OCI-LY1 (cell line): ENCODE data around the gene MCRS1.
"Not testable (repeated sequence)": the region's sequence is repeated elsewhere in the genome, so short reads cannot be mapped to it uniquely, and the experiment has no call there.

Experiments
- H2AFZ ChIP-seq: fragments of 200-600 bp; sonication (generic), shearing (Covaris generic); 2 replicates; pipeline ENCODE4 v1.6.0; 2014; ENCODE audit warnings: antibody characterized with exemption, mild to moderate bottlenecking, low read length
- H3F3A ChIP-seq: fragments of 200-600 bp; sonication (generic), shearing (Covaris generic); 2 replicates; pipeline ENCODE4 v1.6.0; 2014; ENCODE audit warnings: mild to moderate bottlenecking, antibody characterized with exemption, low read length, moderate library complexity; ENCODE audit not compliant: insufficient read depth
- H3K27ac ChIP-seq: fragments of 200-600 bp; sonication (generic); 2 replicates; pipeline ENCODE4 v1.5.1; 2014; ENCODE audit warnings: low read length, mixed run types, mild to moderate bottlenecking, low read depth; ENCODE audit not compliant: poor library complexity, severe bottlenecking
- H3K27me3 ChIP-seq: fragments of 200-600 bp; sonication (generic); 2 replicates; pipeline ENCODE4 v1.6.0; 2014; ENCODE audit warnings: antibody characterized with exemption, mild to moderate bottlenecking, low read length, moderate library complexity; ENCODE audit not compliant: insufficient read depth
- H3K36me3 ChIP-seq: fragments of 200-600 bp; sonication (generic); 2 replicates; pipeline ENCODE4 v1.6.1; 2014; ENCODE audit warnings: mild to moderate bottlenecking, antibody characterized with exemption, low read length, moderate library complexity, mixed read lengths; ENCODE audit not compliant: insufficient read depth
- H3K4me1 ChIP-seq: fragments of 200-600 bp; sonication (generic); 2 replicates; pipeline ENCODE4 v1.5.1; 2014; ENCODE audit warnings: mild to moderate bottlenecking, low read length, moderate library complexity; ENCODE audit not compliant: insufficient read depth, severe bottlenecking
- H3K4me2 ChIP-seq: fragments of 200-600 bp; sonication (generic), shearing (Covaris generic); 2 replicates; pipeline ENCODE4 v1.6.1; 2014; ENCODE audit warnings: low read length
- H3K4me3 ChIP-seq: fragments of 200-600 bp; sonication (generic); 2 replicates; pipeline ENCODE4 v1.5.1; 2014; ENCODE audit warnings: low read length, low read depth, mild to moderate bottlenecking, mixed read lengths; ENCODE audit not compliant: poor library complexity, severe bottlenecking
- H3K79me2 ChIP-seq: fragments of 200-600 bp; shearing (Covaris generic); 2 replicates; pipeline ENCODE4 v1.6.1; 2016; ENCODE audit warnings: mixed run types, low read length, mixed read lengths; ENCODE audit not compliant: insufficient read depth
- H3K9ac ChIP-seq: fragments of 200-600 bp; sonication (generic), shearing (Covaris generic); 2 replicates; pipeline ENCODE4 v1.6.1; 2014; ENCODE audit warnings: mild to moderate bottlenecking, low read length, mixed read lengths
- H3K9me2 ChIP-seq: fragments of 200-600 bp; sonication (generic), shearing (Covaris generic); 2 replicates; pipeline ENCODE4 v1.6.1; 2014; ENCODE audit warnings: low read depth, mild to moderate bottlenecking, low read length, mixed read lengths
- H3K9me3 ChIP-seq: fragments of 200-600 bp; shearing (Covaris generic); 2 replicates; pipeline ENCODE4 v1.6.1; 2014; ENCODE audit warnings: low read length, mixed read lengths
- H4K20me1 ChIP-seq: fragments of 200-600 bp; sonication (generic), shearing (Covaris generic); 2 replicates; pipeline ENCODE4 v1.6.0; 2016; ENCODE audit warnings: mild to moderate bottlenecking, low read length; ENCODE audit not compliant: insufficient read depth
- EZH2 ChIP-seq: fragments of 200-600 bp; sonication (generic), shearing (Covaris generic); IDR thresholded peaks from 2 replicates; pipeline ENCODE4 v1.8.0; 2017; ENCODE audit warnings: borderline replicate concordance, mixed run types, mild to moderate bottlenecking, antibody characterized with exemption, low read length, moderate library complexity, mixed read lengths
- TF ChIP-seq, protein P1 (sequence below): fragments of 200-600 bp; sonication (generic), shearing (Covaris generic); IDR thresholded peaks from 2 replicates; pipeline ENCODE4 v1.5.1; 2017; ENCODE audit warnings: mild to moderate bottlenecking, antibody characterized with exemption, low read length, moderate library complexity, mixed read lengths

Gene MCRS1

DNA sequence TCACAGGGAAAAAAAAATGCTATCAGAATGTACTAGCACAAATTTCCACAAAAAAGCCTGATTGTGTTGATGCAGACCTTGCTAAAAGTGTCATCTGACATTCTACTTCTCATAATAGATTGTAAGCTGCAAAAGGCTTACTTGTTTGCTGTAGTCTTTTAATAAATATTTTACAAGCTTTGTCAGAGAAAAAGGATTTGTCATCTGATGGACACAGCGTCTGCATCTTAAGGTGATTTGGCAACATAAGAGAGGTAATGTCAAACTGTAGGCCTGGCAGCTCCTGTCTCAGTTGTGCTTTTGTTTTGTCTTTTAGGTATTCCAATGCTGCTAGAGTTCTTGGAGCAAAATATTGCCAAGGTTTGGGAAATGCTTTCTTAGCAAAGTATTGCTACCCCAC, 55.4 kb downstream of the MCRS1 start:
- H3K27me3 ChIP-seq, result no peaks in the 10 kb centered on the region
- H3K4me3 ChIP-seq, result no peak overlapping the region
- no peak overlapping the region for H3K27ac ChIP-seq
- H3K79me2 ChIP-seq, result no peaks in the 10 kb centered on the region
- H2AFZ ChIP-seq, result no peak overlapping the region
- H4K20me1 ChIP-seq, result no peaks in the 10 kb centered on the region
- peaks cover 6% of the 10 kb centered on the region; the same call in 1 of the 2 replicates for H3K36me3 ChIP-seq
- no peaks in the 10 kb centered on the region for H3F3A ChIP-seq
- H3K4me1 ChIP-seq, result no peaks in the 10 kb centered on the region
- no peak overlapping the region for H3K9ac ChIP-seq
- no peaks in the 10 kb centered on the region for H3K9me3 ChIP-seq
- H3K4me2 ChIP-seq, result no peak overlapping the region
- TF ChIP-seq, protein P1, sequence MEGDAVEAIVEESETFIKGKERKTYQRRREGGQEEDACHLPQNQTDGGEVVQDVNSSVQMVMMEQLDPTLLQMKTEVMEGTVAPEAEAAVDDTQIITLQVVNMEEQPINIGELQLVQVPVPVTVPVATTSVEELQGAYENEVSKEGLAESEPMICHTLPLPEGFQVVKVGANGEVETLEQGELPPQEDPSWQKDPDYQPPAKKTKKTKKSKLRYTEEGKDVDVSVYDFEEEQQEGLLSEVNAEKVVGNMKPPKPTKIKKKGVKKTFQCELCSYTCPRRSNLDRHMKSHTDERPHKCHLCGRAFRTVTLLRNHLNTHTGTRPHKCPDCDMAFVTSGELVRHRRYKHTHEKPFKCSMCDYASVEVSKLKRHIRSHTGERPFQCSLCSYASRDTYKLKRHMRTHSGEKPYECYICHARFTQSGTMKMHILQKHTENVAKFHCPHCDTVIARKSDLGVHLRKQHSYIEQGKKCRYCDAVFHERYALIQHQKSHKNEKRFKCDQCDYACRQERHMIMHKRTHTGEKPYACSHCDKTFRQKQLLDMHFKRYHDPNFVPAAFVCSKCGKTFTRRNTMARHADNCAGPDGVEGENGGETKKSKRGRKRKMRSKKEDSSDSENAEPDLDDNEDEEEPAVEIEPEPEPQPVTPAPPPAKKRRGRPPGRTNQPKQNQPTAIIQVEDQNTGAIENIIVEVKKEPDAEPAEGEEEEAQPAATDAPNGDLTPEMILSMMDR, result no peak
- no peak for TF ChIP-seq EZH2
- no peaks in the 10 kb centered on the region for H3K9me2 ChIP-seq

GRCh38 chr12:49511410-49511809, 56.5 kb downstream of the MCRS1 start:
- H2AFZ ChIP-seq, result no peak overlapping the region
- no peak overlapping the region for H3K4me2 ChIP-seq
- H3K9me3 ChIP-seq, result no peaks in the 10 kb centered on the region
- TF ChIP-seq, protein P1, result no peak
- TF ChIP-seq EZH2, result no peak
- H3K4me1 ChIP-seq, result no peaks in the 10 kb centered on the region
- no peak overlapping the region for H3K9ac ChIP-seq
- H3F3A ChIP-seq, result no peaks in the 10 kb centered on the region
- no peaks in the 10 kb centered on the region for H3K27me3 ChIP-seq
- no peak overlapping the region for H3K4me3 ChIP-seq
- peaks cover 8% of the 10 kb centered on the region for H3K36me3 ChIP-seq
- no peaks in the 10 kb centered on the region for H3K79me2 ChIP-seq
- H3K27ac ChIP-seq, result no peak overlapping the region
- H3K9me2 ChIP-seq, result no peaks in the 10 kb centered on the region
- no peaks in the 10 kb centered on the region for H4K20me1 ChIP-seq

DNA sequence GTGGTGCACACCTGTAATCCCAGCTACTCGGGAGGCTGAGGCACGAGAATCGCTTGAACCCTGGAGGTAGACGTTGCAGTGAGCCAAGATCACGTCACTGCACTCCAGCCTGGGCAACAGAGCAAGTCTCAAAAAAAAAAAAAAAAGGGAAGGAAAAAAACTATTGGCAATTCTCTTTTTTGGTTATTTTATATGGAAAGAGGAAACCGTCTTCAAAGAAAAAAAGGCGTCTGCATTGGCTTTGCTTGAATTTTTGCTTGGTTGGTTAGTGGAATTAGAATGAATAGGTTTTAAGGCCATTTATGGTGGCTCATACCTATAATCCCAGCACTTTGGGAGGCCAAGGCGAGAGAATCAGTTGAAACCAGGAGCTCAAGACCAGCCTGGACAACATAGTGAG, 58.3 kb downstream of the MCRS1 start:
- H3K4me3 ChIP-seq, H3K4me2 ChIP-seq, H3K9me3 ChIP-seq, H3K79me2 ChIP-seq, H2AFZ ChIP-seq, H3K27me3 ChIP-seq, H3F3A ChIP-seq, H3K27ac ChIP-seq, H3K9me2 ChIP-seq, H4K20me1 ChIP-seq, H3K4me1 ChIP-seq, H3K9ac ChIP-seq: not testable (repeated sequence)
- peaks cover 18% of the 10 kb centered on the region for H3K36me3 ChIP-seq
